ENCODE measurements around the gene CACNB1. TPM values are rescaled to one million over a fixed set of nuclear protein-coding genes. Genes with fewer than 3 reads are reported as not detected.

CACNB1 gene
- polyA plus RNA-seq, 1 donor from 2014 or later = 18.9 TPM

GRCh38 chr17:39213852-39214251, 16.4 kb upstream of the CACNB1 start:
- Histone ChIP-seq H3F3A (ENCODE audit: insufficient read depth, low read length, poor library complexity, severe bottlenecking) (no peaks in the 10 kb centered on the region), H3K27me3 (ENCODE audit: insufficient read depth, low read depth, low read length) (peaks cover 13% of the 10 kb centered on the region), H3K4me2 (ENCODE audit: low read length) (no peak overlapping the region), H4K20me1 (ENCODE audit: insufficient read depth) (no peaks in the 10 kb centered on the region), H3K9me3 (ENCODE audit: low read length) (no peaks in the 10 kb centered on the region), H3K9me2 (ENCODE audit: insufficient read depth, low read length) (no peaks in the 10 kb centered on the region), H3K9ac (ENCODE audit: low read length) (no peak overlapping the region), H3K36me3 (ENCODE audit: insufficient read depth, low read length) (no peaks in the 10 kb centered on the region), H3K79me2 (replicated peaks; ENCODE audit: insufficient read depth, low read length) (no peaks in the 10 kb centered on the region), H3K4me3 (ENCODE audit: low read length) (no peak overlapping the region), H2AFZ (ENCODE audit: low read depth, low read length) (no peak overlapping the region), H3K27ac (ENCODE audit: low read length) (no peak overlapping the region)
- TF ChIP-seq MXI1 (conservative IDR thresholded peaks at IDR 0.05; ENCODE audit: poor library complexity, severe bottlenecking) (no peak), EZH2 (IDR thresholded peaks at IDR 0.05; ENCODE audit: borderline replicate concordance, insufficient read depth, low read length, poor library complexity, severe bottlenecking) (no peak), POLR2AphosphoS5 (IDR thresholded peaks at IDR 0.05) (no peak), CTCF (IDR thresholded peaks at IDR 0.05; ENCODE audit: poor library complexity, severe bottlenecking) (no peak), SMC3 (conservative IDR thresholded peaks at IDR 0.05; ENCODE audit: poor library complexity) (no peak), EP300 (conservative IDR thresholded peaks at IDR 0.05; ENCODE audit: poor library complexity, severe bottlenecking) (no peak), RAD21 (conservative IDR thresholded peaks at IDR 0.05) (no peak), TAF1 (IDR thresholded peaks at IDR 0.05; ENCODE audit: low read depth) (no peak), REST (IDR thresholded peaks at IDR 0.05; ENCODE audit: borderline replicate concordance) (no peak)

- H3K9ac ChIP-seq (ENCODE audit: low read length) = no peak overlapping the region
- no peak overlapping the region for H3K4me2 ChIP-seq (ENCODE audit: low read length)
- H3K27ac ChIP-seq (ENCODE audit: low read length) = no peak overlapping the region
- H3K79me2 ChIP-seq (replicated peaks; ENCODE audit: insufficient read depth, low read length) = no peaks in the 10 kb centered on the region
- no peaks in the 10 kb centered on the region for H3F3A ChIP-seq (ENCODE audit: insufficient read depth, low read length, poor library complexity, severe bottlenecking)
- no peaks in the 10 kb centered on the region for H4K20me1 ChIP-seq (ENCODE audit: insufficient read depth)
- H3K4me3 ChIP-seq (ENCODE audit: low read length) = no peak overlapping the region
- TF ChIP-seq TAF1 (IDR thresholded peaks at IDR 0.05; ENCODE audit: low read depth) (no peak), SMC3 (conservative IDR thresholded peaks at IDR 0.05; ENCODE audit: poor library complexity) (no peak)
- H3K9me3 ChIP-seq (ENCODE audit: low read length) = no peaks in the 10 kb centered on the region
- no peaks in the 10 kb centered on the region for H3K9me2 ChIP-seq (ENCODE audit: insufficient read depth, low read length)
- no peak overlapping the region for H2AFZ ChIP-seq (ENCODE audit: low read depth, low read length)
- H3K27me3 ChIP-seq (ENCODE audit: insufficient read depth, low read depth, low read length) = peaks cover 10% of the 10 kb centered on the region
- no peaks in the 10 kb centered on the region for H3K36me3 ChIP-seq (ENCODE audit: insufficient read depth, low read length)
Observed at GRCh38 chr17:39212841-39213480, 15.5 kb upstream of the CACNB1 start.
